ENCODE data around the gene SVOPL. TPM values are rescaled to one million over a fixed set of nuclear protein-coding genes. Genes with fewer than 3 reads are reported as not detected.

The SVOPL gene
- total RNA-seq, 2 donors from 2014 or later = 0.58 to 0.62 TPM

DNA sequence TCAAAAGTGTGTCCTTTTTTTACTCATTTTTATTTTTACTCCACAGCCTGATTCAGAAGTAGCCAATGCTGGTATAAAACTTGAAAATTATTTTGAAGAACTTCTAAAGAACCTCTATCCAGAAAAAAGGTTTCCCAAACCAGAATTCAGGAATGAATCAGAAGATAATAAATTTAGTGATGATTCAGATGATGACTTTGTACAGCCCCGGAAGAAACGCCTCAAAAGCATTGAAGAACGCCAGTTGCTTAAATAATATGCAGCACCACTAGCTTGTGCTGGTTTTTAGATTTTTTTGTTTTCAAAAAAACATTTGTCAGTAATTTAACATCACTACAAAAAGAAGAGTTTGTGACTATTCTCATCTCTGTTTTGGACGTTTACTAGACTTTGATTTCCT is 116.5 kb downstream of the SVOPL start:
- TF ChIP-seq, protein P1, sequence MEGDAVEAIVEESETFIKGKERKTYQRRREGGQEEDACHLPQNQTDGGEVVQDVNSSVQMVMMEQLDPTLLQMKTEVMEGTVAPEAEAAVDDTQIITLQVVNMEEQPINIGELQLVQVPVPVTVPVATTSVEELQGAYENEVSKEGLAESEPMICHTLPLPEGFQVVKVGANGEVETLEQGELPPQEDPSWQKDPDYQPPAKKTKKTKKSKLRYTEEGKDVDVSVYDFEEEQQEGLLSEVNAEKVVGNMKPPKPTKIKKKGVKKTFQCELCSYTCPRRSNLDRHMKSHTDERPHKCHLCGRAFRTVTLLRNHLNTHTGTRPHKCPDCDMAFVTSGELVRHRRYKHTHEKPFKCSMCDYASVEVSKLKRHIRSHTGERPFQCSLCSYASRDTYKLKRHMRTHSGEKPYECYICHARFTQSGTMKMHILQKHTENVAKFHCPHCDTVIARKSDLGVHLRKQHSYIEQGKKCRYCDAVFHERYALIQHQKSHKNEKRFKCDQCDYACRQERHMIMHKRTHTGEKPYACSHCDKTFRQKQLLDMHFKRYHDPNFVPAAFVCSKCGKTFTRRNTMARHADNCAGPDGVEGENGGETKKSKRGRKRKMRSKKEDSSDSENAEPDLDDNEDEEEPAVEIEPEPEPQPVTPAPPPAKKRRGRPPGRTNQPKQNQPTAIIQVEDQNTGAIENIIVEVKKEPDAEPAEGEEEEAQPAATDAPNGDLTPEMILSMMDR (IDR thresholded peaks at IDR 0.05) = no peak
- Histone ChIP-seq H3K27ac (no peak overlapping the region), H3K36me3 (no peaks in the 10 kb centered on the region), H3K4me3 (no peak overlapping the region), H3K9me3 (no peaks in the 10 kb centered on the region), H3K27me3 (no peaks in the 10 kb centered on the region), H3K9ac (ENCODE audit: low read depth in 2 of 2, low read length in 2 of 2) (no peak overlapping the region), H3K4me1 (no peaks in the 10 kb centered on the region)
- intact Hi-C loops (cut with DNase I) = no loop called here
- no peak for DNase-seq

DNA sequence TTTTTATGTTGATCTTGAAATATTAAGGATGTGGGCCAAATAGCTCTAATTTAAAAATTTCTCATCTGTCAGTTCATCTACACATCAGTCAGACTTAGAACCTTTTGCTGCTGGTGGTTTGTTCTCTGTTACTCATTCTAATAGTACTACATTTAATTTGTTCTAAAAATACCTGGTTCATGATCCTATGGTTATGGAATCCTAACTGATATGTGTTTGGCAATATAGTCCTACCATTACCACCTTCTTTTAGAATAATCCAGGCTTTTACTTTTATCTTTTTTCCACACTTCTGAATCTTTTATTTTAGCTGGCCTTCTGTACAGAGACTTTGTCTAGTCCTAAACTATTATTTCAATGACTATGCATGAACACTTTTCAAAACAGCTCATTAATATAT is 116.9 kb downstream of the SVOPL start:
- TF ChIP-seq, protein P1 (IDR thresholded peaks at IDR 0.05) = no peak
- Histone ChIP-seq H3K27ac (no peak overlapping the region), H3K27me3 (no peaks in the 10 kb centered on the region), H3K9ac (ENCODE audit: low read depth in 2 of 2, low read length in 2 of 2) (no peak overlapping the region), H3K9me3 (no peaks in the 10 kb centered on the region), H3K4me3 (no peak overlapping the region), H3K36me3 (peaks cover 4% of the 10 kb centered on the region), H3K4me1 (no peaks in the 10 kb centered on the region)
- intact Hi-C loops (cut with DNase I) = no loop called here
- DNase-seq = no peak

DNA sequence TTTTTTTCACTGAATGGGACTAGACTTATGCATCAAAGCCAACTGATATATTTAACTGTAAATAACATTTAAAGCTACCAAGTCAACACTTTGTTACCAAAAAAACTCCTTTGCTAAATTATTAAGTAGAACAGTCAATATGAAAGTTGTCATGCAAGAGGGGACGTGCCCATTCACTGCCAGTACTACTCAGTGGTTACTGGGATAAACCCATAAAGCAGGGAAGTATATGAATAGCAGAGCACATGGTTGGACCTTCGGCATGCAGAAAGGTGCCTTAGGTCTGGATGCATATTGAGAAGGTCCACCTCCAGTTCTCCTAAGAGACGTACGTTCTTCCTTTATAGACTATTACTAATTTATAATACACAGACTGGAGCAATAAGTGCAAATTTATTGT is 120.1 kb downstream of the SVOPL start:
- Histone ChIP-seq H3K27ac (no peak overlapping the region), H3K4me1 (no peaks in the 10 kb centered on the region), H3K9ac (ENCODE audit: low read depth in 2 of 2, low read length in 2 of 2) (no peak overlapping the region), H3K4me3 (no peak overlapping the region), H3K27me3 (no peaks in the 10 kb centered on the region), H3K9me3 (no peaks in the 10 kb centered on the region), H3K36me3 (peaks cover 10% of the 10 kb centered on the region)
- intact Hi-C loops (cut with DNase I) = no loop called here
- TF ChIP-seq, protein P1 (IDR thresholded peaks at IDR 0.05) = no peak
- no peak for DNase-seq

DNA sequence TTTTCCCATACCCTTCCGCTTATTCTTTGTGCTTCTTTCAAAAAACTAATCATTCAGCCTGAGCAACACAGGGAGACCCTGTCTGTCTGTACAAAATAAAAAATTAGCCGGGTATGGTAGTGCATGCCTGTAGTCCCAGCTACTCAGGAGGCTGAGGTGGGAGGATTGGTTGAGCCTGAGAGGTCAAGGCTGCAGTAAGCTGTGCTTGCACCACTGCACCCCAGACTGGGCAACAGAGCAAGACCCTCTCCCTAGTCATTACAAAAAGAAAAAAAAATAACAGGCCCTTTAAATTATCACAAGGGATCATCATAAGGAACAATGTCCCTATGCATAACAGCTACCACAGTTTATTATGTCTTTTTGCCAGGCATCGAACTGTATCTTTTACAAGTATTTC is 121.5 kb downstream of the SVOPL start:
- TF ChIP-seq, protein P1 (IDR thresholded peaks at IDR 0.05) = no peak
- intact Hi-C loops (cut with DNase I) = no loop called here
- Histone ChIP-seq H3K4me3 (no peak overlapping the region), H3K36me3 (peaks cover 10% of the 10 kb centered on the region), H3K27ac (no peak overlapping the region), H3K9ac (ENCODE audit: low read depth in 2 of 2, low read length in 2 of 2) (no peak overlapping the region), H3K4me1 (no peaks in the 10 kb centered on the region), H3K27me3 (no peaks in the 10 kb centered on the region), H3K9me3 (no peaks in the 10 kb centered on the region)
- no peak for DNase-seq

DNA sequence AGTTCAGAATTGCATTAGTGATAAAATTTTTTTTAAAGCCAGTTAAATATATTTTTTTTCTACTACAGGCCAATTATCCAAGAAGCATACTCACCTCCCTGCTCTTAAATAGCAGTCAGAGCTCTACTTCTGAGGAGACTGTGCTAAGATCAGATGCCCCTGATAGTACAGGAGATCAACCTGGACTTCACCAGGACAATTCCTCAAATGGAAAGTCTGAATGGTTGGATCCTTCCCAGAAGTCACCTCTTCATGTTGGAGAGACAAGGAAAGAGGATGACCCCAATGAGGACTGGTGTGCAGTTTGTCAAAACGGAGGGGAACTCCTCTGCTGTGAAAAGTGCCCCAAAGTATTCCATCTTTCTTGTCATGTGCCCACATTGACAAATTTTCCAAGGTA is 122.0 kb downstream of the SVOPL start:
- Histone ChIP-seq H3K27me3 (no peaks in the 10 kb centered on the region), H3K36me3 (peaks cover 10% of the 10 kb centered on the region), H3K27ac (no peak overlapping the region), H3K9ac (ENCODE audit: low read depth in 2 of 2, low read length in 2 of 2) (no peak overlapping the region), H3K4me1 (no peaks in the 10 kb centered on the region), H3K4me3 (no peak overlapping the region), H3K9me3 (no peaks in the 10 kb centered on the region)
- intact Hi-C loops (cut with DNase I) = no loop called here
- DNase-seq = no peak
- TF ChIP-seq, protein P1 (IDR thresholded peaks at IDR 0.05) = no peak

All from colonic mucosa (tissue), 4 donors.